HL-60 (cell line): ENCODE results near the gene MARK1.

Experiments used
- DNase-seq, 2 experiments: peaks; one replicate each; pipeline ENCODE4 v3.0.0-alpha.2; 2010 to 2020; ENCODE audit warnings: low read depth in 1 of 2, low spot score in 1 of 2
- H3K27ac ChIP-seq: fragments of 250-450 bp; sonication (Bioruptor Pico); replicated peaks from 2 replicates; pipeline ENCODE4 v1.5.1; 2020; ENCODE audit warnings: mild to moderate bottlenecking, moderate library complexity
- H3K27me3 ChIP-seq: fragments of 250-450 bp; sonication (Bioruptor Pico); 2 replicates; pipeline ENCODE4 v1.5.1; 2021; ENCODE audit warnings: mild to moderate bottlenecking, moderate library complexity; ENCODE audit not compliant: insufficient read depth, poor library complexity, severe bottlenecking
- H3K4me3 ChIP-seq: replicated peaks from 2 replicates; pipeline ENCODE4 v1.5.1; 2011; ENCODE audit warnings: mild to moderate bottlenecking, control low read depth, low read length; ENCODE audit not compliant: insufficient read depth
- CTCF ChIP-seq: IDR thresholded peaks from one replicate; pipeline ENCODE4 v1.5.1; 2011; ENCODE audit warnings: low read length, control low read depth, inconsistent platforms; ENCODE audit not compliant: insufficient read depth
- GABPA ChIP-seq: IDR thresholded peaks from 2 replicates; pipeline ENCODE4 v1.6.1; 2012; ENCODE audit warnings: low read depth
- POLR2AphosphoS5 ChIP-seq: IDR thresholded peaks from 2 replicates; pipeline ENCODE4 v1.6.1; 2012; ENCODE audit warnings: low read depth
- REST ChIP-seq: IDR thresholded peaks from 2 replicates; pipeline ENCODE4 v1.6.1; 2012; ENCODE audit warnings: low read depth; ENCODE audit not compliant: insufficient replicate concordance
- SPI1 ChIP-seq: IDR thresholded peaks from 2 replicates; pipeline ENCODE4 v1.6.1; 2012; ENCODE audit warnings: low read depth, mild to moderate bottlenecking, borderline replicate concordance

Gene MARK1

GRCh38 chr1:220564216-220564615 is 36.3 kb downstream of the MARK1 start:
- H3K4me3 ChIP-seq = no peak overlapping the region
- H3K27me3 ChIP-seq = peaks cover 11% of the 10 kb centered on the region
- TF ChIP-seq SPI1 (no peak), POLR2AphosphoS5 (no peak), CTCF (no peak), REST (no peak), GABPA (no peak)
- no peak overlapping the region for H3K27ac ChIP-seq
- DNase-seq = no peak

- TF ChIP-seq REST (no peak), POLR2AphosphoS5 (no peak), CTCF (no peak), GABPA (no peak), SPI1 (no peak)
- no peak overlapping the region for H3K27ac ChIP-seq
- no peak overlapping the region for H3K4me3 ChIP-seq
- DNase-seq = no peak
- peaks cover 11% of the 10 kb centered on the region for H3K27me3 ChIP-seq
These were observed 37.7 kb downstream of the MARK1 start for GRCh38 chr1:220565670-220566069.

- no peak for DNase-seq
- Histone ChIP-seq H3K27ac (no peak overlapping the region), H3K4me3 (no peak overlapping the region), H3K27me3 (peaks cover 11% of the 10 kb centered on the region)
- TF ChIP-seq REST (no peak), POLR2AphosphoS5 (no peak), CTCF (no peak), GABPA (no peak), SPI1 (no peak)
These were observed 38.9 kb downstream of the MARK1 start for GRCh38 chr1:220566869-220567268.
